Muscle of arm (tissue), 14 donors: ENCODE results near the gene OR52E5. TPM values are rescaled to one million over a fixed set of nuclear protein-coding genes. Genes with fewer than 3 reads are reported as not detected.

Source experiments
- DNase-seq: peaks from one replicate; pipeline ENCODE4 v3.0.0-alpha.2; 2013
- long read RNA-seq, 11 donors: transcript quantifications; one replicate each; lab custom pipeline, GENCODE V29; 2026
- polyA plus RNA-seq, 12 donors: library from polyadenylated mRNA; unstranded; fragments of 120-200 nt; gene quantifications; one replicate each; pipeline ENCODE4 v1.2.1, GENCODE V29; 2013; ENCODE audit not compliant: insufficient read length in 12 of 12

The OR52E5 gene
- polyA plus RNA-seq, result not detected
- long read RNA-seq, donor 1, result 0 reads
- long read RNA-seq, donor 2, result 0 reads
- long read RNA-seq, donor 3, result 0 reads
- long read RNA-seq, donor 4, result 0 reads
- long read RNA-seq, donor 5, result 0 reads
- long read RNA-seq, donor 6, result 0 reads
- long read RNA-seq, donor 7, result 0 reads
- long read RNA-seq, donor 8, result 0 reads
- long read RNA-seq, donor 9, result 0 reads
- long read RNA-seq, donor 10, result 0 reads
- long read RNA-seq, donor 11, result 0 reads

DNA sequence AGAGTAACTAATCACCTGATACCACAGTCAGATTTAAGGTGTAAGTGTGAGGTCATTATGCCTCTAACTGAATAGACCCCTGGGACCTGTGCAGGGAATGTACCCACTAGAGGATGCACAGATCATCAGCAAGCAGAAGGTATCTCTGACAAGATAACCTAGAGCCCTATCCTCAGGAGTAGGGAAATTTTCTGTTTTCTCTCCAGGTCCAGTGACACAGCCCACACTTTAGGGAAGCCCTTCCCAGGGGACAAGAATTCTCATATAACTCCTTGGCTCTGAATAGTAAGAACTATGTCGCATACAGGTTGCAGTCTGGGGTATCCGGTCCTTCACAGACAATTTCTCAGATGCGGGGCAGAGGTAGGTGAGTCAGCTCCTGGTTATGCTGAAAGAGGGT lies at the start of gene OR52E5:
TSS of gene OR52E5 (plus strand) at position 301 of the 400 bp plus-strand sequence. CDS start 7,569 bp downstream, outside the sequence.
- no peak for DNase-seq

DNA sequence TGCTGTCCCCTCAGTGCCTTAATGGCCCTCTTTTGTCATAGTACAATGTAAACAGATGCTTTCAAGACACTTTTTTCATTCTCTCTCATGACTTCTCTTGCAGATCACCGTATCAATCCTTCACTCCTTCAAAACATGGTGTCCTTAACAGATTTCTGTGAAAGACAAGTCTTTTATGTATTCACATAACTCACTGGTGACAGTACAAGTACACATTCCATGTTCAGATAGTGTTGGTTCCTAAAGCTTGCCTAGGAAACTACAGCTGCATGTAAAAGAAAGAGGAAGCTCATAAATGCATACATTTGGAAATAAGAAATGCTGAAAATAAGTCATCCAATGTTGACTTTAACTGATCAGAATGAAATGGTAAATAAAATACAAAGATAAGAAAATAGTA lies 46.3 kb upstream of the OR52E5 start:
- DNase-seq, result no peak

DNA sequence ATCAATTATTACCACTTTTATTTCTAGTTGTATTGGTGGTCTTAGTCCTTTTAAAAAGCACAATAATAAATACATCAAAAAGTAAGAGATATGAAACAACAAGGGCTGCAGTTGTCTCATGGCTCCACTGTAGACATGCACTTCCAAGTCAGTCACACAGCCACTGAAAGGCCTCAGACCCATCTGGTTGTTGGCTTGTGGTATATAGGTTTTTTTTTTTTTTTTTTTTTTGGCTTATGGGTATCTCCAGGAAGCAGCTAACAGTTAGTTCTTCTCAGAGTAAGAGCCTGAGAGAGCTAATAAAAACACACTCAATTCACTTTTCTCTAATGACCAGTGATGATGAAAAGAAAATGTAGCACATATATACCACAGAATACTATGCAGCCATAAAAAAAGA lies 45.3 kb upstream of the OR52E5 start:
- no peak for DNase-seq

DNA sequence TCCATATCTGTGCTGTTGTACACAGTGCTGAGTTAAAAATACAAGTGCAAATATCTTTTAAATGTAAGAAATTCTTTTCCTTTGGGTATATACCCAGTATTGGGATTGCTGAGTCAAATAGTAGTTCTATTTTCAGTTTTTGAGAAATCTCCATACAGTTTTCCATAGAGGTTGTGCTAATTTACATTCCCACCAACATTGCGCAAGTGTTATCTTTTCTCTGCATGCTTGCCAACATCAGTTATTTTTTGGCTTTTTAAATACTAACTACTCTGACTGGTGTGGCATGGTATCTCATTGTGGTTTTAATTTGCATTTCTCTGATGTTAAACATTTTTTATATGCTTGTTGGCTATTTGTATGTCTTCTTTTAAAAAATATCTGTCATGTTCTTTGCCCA lies 42.0 kb upstream of the OR52E5 start:
- DNase-seq, result no peak

DNA sequence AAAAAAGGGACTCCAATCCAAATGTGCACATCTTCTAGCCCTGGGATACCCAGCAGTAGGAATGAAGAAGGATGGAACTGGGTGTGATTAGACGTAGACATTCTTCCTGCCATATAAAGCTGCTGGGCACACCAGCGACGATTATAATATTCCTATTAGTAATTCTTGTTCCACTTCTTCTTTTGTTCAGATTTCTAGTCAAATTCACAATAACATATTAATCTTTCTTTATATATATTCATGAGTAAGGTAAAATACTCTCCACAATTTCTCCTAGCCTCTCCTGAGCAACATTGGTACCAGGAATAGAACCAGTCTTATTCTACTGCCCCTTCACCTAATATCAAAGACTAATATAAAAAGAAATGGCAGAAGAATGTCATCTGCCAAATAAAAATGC lies 35.4 kb upstream of the OR52E5 start, which contains the start of gene OR52E8:
TSS of gene OR52E8 (minus strand) at position 101 of the 400 bp plus-strand sequence. CDS start at position 101, 0 bp downstream.
- no peak for DNase-seq

DNA sequence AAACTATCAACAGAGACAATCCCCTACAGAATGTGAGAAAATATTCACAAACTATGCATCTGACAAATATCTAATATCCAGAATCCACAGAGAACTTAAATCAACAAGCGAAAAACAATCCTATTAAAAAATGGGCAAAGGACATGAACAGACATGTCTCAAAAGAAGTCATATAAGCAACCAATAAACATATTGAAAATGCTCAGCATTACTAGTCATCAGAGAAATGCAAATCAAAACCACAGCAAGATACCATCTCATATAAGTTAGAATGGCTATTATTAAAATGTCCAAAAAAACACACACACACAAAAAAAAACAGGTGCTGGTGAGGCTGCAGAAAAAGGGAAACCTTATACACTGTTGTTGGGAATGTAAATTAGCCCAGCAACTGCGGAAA lies 27.2 kb upstream of the OR52E5 start:
- DNase-seq, result no peak

DNA sequence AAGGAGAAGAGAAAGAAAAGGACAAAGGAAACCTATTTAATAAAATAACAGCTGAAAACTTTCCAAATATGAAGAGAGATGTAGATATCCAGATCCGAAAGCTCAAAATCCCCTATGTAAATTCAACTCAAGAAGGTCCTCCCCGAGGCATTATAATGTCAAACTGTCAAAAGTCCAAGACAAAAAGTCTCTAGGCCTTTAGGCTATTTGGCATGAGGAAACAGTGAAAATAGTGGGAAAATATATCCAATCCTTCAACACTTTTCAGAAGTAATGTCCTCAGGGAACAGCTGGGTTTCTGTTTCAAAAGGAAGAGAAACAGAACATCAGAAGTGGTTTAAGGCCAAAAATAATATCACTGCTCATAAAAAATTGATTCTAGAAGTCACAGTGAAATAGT lies 14.4 kb upstream of the OR52E5 start:
- DNase-seq, result no peak

DNA sequence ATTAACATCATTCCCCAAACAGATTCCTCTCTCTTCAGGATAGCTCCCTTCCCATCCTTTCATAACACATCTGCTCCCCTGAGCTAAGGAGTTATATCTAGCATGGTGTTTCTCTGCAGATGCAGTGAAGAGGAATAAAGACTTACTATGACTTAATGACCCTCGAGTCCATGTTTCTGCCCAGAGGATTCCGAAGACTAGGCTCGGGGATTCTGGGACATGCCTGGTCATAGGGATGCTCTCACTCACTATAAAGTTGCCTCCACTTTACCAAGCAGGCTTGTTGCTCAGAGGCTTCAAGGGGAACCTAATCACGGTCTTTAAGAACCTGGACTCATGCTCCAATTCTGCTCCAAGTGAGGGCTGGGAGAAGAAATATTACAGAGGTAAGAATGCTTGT lies 12.7 kb upstream of the OR52E5 start, which contains the start of gene OR52E4:
TSS of gene OR52E4 (plus strand) at position 301 of the 400 bp plus-strand sequence. CDS start 3,664 bp downstream, outside the sequence.
- no peak for DNase-seq

DNA sequence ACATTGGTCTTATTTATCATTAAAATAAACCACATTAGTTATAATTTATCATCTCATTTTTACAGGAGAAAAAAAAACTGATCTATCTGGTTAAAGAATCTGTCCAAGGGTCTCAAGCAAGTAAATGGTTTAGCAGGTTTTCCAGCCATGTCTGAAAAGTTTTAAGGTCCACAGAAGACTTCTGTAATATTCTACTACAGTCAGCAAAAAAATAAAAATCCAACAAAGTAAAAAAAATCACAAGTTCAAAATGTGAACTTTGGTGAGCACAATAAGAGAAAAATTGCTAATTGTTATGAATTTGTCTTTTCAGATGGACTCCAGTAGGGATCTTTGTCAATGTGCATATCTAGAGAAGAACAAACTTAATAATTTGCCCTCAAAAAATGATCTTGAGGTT lies 11.3 kb upstream of the OR52E5 start:
- no peak for DNase-seq

DNA sequence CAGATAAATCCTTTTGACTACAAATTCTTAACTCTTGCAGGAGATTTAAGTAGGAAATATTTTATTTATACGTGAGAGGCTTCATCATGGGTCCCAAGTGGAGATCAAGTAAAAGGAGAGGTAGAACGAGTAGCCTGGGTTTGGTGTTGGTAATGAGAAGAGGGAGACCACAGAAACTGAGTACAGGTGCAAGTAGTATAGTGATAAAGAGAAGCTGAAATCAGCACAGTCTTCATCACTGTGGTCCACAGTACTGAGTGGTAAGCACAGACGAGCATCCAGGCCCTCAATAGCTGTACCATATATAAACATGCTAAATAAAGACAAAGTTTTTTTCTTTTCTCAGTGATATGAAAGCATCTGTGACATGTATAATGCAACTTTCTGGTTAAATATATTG lies 5.8 kb upstream of the OR52E5 start:
- DNase-seq, result no peak

DNA sequence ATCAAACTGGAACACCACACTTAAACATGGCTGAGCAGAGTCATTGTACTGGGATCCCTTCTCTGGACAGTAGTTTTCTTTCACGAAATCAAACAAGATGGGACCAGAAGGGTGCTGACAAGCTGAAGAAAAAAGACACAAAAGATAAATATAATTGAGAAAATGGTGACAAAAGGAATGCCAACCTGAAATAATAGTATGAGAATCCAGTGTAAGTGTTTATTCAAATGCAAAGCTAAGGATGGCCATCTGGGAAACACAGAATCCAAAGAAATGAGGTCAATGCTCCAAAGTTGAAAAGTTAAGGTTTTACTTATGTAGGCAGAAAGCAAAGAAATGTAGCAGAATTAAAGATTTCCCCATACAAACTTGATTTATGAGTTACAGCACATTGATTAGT lies 5.3 kb upstream of the OR52E5 start:
- DNase-seq, result no peak

DNA sequence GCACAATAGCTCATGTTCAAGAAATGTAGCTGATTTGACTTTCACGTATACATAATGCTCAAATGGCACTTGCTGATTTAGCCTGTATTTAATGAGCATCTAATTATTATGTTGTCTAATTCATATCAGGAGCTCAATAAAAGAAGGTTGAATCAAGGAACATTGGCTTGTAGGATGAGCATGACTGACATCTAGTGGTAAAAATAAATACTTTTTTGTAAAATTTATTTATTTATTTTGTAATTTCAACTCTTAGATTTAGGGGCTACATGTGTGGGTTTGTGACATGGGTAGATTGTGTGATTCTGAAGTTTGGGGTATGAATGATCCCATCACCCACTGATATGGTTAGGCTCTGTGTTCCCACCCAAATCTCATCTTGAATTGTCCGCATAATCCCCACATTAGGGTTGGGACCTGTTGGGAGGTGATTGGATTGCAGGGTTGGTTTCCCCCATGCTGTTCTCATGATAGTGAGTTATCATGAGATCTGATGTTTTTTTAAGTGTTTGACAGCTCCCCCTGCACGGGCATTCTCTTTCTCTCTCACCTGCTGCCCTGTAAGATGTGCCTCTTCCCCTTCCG lies 1.7 kb upstream of the OR52E5 start:
- DNase-seq, result peak; percentile 0

DNA sequence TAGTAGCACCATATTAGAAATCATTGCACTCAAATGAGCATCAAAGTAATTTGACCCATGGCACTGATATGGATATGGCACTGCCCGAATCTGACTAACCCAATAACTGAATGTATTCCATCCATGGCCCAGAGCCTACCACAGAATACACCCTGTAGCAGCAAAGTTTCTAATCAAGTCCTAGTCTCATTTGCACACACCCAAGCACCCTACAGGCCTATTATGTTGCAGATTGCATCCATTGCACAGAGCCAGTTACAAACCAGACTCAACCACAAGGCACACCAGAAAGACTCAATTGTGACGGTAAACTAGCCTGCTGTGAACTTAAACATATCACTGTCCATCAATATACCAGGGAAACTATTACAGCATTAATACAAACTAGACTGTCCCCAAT lies 6.5 kb downstream of the OR52E5 start:
- no peak for DNase-seq

DNA sequence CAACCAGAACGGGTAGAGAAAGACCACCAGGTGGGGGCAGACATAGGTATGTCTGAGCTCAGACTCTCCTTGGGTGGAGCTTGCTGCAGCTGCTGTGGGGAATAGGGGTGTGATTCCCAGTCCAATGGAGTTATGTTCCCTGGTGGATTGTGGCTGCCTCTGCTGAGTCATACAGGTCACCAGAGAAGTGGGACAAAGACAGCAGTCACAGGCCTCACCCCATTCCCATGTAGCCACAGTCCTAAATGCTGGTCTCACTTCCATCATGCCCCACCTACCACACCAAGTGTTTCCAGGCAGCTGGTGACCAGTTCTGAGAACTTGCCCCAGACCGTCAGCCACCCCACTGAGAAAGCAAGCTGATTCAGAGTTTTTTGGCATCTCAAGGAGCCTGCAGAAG lies 17.5 kb downstream of the OR52E5 start:
- no peak for DNase-seq

DNA sequence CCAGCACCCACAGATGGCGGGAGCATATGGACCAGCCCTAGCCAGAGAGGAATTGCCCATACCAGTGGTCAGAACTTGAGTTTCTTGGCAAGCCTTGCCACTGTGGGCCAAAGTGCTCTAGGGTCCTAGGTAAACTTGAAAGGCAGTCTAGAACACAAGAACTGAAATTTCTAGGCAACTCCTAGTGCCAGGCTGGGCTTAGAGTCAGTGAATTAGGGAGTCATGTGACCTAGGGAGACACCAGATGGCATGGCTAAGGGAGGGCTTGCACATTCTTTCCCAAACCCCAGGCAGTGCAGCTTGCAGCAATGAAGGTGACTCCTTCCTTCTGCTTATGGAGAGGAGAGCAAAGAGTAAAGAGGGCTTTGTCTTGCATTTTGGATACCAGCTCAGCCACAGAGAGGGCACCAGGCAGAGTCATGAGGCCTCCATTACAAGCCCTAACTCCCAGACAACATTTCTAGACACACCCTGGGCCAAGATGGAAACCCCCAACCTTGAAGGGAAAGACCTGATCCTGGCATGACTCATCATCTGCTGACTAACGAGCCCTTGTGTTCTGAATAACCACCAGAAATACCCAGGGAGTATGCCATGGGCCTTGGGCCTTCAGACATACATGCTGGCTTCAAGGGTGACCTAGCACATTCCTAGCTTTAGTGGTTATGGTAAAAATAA lies 29.9 kb downstream of the OR52E5 start:
- no peak for DNase-seq

DNA sequence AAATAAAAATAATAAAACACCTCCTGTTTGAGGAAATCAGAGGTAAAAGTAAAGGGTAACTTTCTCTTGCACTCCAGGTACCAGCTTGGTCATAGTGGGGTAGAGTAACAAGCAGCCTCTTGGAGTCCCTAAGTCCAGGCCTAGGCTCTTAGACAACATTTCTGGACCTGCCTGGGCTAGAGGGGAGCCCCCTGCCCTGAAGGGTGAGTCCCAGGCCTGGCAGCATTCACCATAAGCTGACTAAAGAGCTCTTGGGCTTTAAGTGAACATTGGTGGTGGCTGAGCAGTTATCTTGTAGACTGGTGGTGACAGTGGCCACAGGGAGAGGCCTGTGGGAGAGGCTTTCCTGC lies 30.4 kb downstream of the OR52E5 start:
- no peak for DNase-seq

DNA sequence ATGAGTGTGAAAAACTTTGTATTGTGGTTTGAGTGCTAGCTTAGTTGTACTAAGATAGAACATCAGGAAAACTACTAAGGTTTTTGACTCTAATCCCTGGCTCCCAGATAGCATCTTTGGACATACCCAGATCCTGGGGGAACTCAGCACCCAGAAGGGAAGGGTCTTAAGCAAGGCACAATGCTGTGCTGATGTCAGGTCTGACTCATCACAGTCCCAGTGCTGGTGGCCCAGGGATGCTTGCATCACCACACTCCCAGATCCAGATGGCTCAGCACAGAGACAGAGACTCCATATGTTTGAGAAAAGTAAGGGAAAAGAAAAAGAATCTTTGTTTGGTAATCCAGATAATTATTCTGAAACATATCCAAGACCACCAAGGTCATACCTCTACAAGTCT lies 30.8 kb downstream of the OR52E5 start:
- no peak for DNase-seq

DNA sequence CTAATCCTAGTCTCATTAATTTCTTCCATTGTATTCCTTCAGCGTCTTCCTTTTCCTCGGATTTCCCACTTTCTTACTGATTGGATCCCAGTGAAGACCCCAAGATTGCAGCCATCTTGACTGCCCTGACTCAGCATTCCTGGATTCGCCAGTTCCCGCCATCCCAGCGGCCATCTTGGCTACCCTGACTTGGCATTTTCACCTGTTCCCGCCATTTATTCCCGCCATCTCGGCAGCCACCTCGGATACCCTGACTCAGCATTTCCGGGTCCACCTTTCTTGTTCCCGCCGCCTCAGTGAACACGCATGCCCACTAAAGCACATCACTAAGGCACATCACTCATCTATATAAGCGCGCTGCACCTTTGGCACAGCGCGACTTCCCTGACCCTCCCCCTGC lies 35.3 kb downstream of the OR52E5 start:
- DNase-seq, result no peak

DNA sequence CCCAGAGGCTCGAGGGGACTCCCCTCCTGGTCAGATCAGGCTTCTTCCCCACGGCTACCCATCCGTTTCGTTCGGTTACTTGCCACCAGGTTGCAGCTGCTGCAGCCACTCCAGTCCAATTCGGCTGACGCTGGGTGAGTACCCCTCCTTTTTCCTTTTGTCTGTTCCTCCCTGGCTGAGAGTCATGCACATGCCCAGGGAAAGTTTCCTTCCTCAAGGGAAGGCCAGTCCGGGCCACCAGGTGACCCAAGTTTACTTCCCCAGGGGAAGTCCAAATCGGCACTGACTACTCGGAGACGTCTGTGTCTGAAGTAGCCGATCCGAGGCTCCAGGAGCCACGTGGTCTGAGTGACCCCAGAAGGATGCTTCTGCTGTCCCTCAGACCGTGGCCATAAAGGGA lies 35.8 kb downstream of the OR52E5 start:
- DNase-seq, result no peak

DNA sequence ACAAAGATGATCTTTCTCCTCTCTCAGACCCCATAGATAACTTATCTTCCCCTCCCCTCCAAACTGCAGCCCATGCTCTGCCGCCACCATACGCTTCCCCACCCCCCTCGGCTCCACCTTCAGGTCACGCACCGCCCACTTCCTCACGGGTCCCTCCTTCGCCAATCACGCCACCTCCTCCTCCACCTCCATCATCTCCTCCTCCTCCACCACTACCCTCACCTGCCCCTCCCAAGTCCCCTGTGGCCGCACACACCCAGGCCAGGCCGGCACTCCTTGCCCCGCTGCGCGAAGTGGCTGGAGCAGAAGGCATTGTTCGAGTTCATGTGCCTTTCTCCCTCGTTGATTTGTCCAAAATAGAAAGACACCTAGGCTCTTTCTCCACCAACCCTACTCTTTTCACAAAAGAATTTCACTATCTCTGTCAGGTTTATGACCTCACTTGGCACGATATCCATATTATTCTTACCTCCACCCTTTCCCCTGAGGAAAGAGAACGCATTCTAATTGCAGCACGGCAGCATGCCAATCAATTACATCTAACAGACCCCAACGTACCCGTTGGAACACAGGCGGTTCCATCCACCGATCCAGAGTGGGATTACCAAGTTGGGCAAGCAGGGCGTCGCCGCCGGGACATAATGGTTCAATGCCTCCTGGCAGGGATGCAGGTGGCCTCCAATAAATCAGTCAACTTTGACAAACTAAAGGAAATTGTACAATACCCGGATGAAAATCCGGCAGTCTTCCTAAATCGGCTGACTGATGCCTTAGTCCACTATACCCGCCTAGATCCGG lies 36.8 kb downstream of the OR52E5 start:
- DNase-seq, result no peak

DNA sequence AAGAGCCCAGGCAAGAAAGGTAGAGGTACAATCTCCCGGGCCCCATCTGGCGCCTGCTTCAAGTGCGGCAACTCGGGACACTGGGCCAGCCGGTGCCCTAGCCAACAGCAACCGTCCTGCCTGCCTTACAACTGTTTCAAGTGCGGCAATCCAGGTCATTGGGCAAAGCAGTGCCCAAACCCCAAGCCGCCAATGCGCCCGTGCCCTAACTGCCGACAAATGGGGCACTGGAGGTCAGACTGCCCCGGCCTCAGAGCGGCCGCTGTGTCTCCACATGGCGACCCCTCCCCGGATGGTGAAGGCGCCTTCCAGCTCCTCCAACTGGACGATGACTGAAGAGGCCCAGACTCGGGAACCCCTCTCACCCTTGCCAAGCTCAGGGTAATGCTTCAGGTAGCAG lies 37.6 kb downstream of the OR52E5 start:
- DNase-seq, result no peak

DNA sequence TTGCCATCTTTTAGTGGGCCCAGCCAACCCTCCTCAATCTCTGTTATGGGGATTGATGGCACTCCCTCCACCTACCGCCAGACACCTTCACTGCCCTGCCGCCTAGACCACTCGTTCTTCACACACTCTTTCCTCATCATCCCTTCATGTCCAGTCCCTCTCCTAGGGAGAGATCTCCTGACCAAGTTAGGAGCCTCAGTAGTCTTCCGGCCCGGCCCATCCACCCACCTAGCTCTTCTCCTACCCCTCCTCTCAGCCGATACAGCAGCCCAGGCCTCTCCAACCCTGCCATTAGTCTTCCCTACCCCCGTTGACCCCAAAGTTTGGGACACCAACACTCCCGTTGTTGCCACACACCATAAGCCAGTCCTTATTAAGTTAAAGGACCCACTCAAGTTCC lies 38.1 kb downstream of the OR52E5 start:
- DNase-seq, result no peak

DNA sequence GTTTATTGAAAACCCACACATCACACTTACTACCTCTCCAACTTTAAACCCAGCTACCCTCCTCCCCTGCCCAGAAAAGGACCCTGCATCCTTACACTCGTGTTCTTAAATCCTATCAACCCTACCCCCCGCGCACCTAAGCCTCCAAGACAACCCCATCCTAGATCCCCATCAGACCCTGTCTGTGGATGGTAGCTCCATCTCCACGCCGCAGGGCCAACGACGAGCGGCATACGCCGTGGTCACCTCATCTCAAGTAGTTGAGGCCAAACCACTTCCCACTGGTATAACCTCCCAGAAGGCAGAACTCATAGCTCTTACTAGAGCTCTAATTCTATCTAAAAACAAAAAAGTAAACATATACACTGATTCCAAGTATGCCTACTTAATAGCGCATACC lies 39.7 kb downstream of the OR52E5 start:
- DNase-seq, result no peak
